ENCODE results near the gene AFMID.

AFMID gene

DNA sequence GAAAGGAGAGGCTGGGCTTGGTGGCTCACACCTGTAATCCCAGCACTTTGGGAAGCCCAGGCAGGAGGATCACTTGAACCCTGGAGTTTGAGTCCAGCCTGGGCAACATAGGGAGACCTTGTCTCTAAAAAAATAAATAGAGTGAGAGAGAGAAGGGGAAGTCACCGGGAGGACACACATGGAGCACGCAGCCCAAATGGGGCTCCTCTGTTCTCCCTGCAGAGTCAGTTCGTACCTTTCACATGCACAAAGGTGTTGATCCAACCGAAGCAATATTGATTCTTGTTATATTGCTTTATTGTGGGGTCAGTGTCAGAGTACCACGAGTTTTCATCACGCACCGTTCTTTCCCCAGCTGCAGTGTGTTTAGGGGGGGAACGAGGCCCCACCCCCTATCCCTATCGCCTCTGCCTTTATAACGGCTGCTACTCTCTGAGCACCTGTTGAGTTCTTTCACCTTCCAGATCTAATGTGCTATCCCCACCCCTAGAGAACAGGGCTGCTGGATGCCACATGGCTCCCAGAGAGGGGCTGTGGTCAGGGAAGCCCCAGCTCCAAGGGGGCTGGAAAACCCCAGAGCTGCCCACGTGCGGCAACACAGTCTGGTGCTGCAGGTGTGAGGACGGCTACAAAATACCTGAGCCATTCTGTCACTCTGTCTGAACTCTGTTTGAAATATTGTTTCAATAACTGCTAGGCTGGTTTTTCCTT lies 43.2 kb downstream of the AFMID start:
- TF ChIP-seq BACH2 (CRISPR knock-in tag; IDR thresholded peaks at IDR 0.05; ENCODE audit: borderline replicate concordance), result no peak
- TF ChIP-seq, protein P1, sequence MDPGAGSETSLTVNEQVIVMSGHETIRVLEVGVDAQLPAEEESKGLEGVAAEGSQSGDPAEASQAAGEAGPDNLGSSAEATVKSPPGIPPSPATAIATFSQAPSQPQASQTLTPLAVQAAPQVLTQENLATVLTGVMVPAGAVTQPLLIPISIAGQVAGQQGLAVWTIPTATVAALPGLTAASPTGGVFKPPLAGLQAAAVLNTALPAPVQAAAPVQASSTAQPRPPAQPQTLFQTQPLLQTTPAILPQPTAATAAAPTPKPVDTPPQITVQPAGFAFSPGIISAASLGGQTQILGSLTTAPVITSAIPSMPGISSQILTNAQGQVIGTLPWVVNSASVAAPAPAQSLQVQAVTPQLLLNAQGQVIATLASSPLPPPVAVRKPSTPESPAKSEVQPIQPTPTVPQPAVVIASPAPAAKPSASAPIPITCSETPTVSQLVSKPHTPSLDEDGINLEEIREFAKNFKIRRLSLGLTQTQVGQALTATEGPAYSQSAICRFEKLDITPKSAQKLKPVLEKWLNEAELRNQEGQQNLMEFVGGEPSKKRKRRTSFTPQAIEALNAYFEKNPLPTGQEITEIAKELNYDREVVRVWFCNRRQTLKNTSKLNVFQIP (CRISPR knock-in tag; IDR thresholded peaks at IDR 0.05; ENCODE audit: borderline replicate concordance, low read depth), result no peak
- TF ChIP-seq, protein P2, sequence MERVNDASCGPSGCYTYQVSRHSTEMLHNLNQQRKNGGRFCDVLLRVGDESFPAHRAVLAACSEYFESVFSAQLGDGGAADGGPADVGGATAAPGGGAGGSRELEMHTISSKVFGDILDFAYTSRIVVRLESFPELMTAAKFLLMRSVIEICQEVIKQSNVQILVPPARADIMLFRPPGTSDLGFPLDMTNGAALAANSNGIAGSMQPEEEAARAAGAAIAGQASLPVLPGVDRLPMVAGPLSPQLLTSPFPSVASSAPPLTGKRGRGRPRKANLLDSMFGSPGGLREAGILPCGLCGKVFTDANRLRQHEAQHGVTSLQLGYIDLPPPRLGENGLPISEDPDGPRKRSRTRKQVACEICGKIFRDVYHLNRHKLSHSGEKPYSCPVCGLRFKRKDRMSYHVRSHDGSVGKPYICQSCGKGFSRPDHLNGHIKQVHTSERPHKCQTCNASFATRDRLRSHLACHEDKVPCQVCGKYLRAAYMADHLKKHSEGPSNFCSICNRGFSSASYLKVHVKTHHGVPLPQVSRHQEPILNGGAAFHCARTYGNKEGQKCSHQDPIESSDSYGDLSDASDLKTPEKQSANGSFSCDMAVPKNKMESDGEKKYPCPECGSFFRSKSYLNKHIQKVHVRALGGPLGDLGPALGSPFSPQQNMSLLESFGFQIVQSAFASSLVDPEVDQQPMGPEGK (CRISPR knock-in tag; IDR thresholded peaks at IDR 0.05; ENCODE audit: borderline replicate concordance), result no peak

DNA sequence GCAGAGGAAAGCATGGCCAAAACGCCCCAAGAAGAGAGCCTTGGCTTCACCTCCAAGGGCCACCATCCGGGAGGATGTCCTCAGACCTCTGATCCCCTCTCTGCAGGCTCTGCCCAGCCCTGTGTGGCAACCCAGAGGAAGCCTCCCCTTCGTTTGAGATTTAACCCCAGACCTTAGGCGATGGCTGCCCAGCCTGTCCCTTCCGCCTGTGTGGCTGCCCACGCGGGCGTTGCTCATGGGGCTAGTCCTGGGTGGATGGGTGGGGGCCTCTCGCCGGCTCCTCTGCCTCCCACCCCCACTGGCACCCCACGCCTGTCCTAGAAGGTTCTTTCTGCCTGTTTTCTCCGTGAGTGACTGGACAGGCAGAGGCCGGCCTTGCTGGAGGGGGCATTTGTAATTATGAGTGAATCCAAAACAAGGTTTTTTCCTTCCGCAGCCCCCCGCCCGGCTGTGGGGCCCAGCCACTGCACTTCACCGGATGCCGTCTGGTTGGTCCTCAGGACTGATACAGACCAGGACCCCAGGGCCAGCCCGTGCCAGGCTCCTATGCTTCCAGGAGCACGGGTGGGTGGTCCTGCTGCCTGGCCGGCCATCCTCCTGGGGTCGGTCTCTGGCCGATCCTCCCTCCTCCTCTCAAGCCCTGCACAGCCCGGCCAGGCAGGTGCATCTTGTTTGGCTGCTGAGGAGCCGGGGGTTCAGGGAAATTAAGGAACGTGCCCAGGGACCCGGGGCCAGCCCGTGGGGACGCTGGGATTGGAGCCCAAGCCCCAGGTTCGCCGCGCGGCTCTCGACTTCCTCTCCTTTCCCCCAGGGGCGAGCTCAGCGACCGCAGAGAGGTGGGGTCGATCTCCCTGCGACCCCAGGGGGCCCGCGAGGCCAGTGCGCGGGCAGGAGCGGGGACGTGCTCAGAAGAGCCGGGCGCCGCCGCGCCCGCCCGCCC lies 44.1 kb downstream of the AFMID start, which contains the start of gene TMEM235:
TMEM235 (plus strand) TSS at position 636 of the 940 bp plus-strand sequence. CDS start 393 bp downstream, outside the sequence.
- TF ChIP-seq ZC3H10 (CRISPR knock-in tag; IDR thresholded peaks at IDR 0.05) (no peak), ZFP3 (CRISPR knock-in tag; IDR thresholded peaks at IDR 0.05) (no peak), TCF4 (CRISPR knock-in tag; IDR thresholded peaks at IDR 0.05; ENCODE audit: borderline replicate concordance) (no peak), ESRRG (CRISPR knock-in tag; IDR thresholded peaks at IDR 0.05) (no peak), ISL1 (CRISPR knock-in tag; IDR thresholded peaks at IDR 0.05) (no peak), TOX (CRISPR knock-in tag; IDR thresholded peaks at IDR 0.05; ENCODE audit: borderline replicate concordance) (no peak), ARNTL (CRISPR knock-in tag; IDR thresholded peaks at IDR 0.05; ENCODE audit: borderline replicate concordance, low read depth) (no peak), ZNF70 (CRISPR knock-in tag; IDR thresholded peaks at IDR 0.05) (no peak), ZNF565 (CRISPR knock-in tag; conservative IDR thresholded peaks at IDR 0.05; ENCODE audit: low read depth) (no peak), BACH2 (CRISPR knock-in tag; IDR thresholded peaks at IDR 0.05; ENCODE audit: borderline replicate concordance) (no peak), SNAI2 (CRISPR knock-in tag; IDR thresholded peaks at IDR 0.05) (no peak), ZFP30 (CRISPR knock-in tag; IDR thresholded peaks at IDR 0.05) (no peak)
- TF ChIP-seq, protein P3, sequence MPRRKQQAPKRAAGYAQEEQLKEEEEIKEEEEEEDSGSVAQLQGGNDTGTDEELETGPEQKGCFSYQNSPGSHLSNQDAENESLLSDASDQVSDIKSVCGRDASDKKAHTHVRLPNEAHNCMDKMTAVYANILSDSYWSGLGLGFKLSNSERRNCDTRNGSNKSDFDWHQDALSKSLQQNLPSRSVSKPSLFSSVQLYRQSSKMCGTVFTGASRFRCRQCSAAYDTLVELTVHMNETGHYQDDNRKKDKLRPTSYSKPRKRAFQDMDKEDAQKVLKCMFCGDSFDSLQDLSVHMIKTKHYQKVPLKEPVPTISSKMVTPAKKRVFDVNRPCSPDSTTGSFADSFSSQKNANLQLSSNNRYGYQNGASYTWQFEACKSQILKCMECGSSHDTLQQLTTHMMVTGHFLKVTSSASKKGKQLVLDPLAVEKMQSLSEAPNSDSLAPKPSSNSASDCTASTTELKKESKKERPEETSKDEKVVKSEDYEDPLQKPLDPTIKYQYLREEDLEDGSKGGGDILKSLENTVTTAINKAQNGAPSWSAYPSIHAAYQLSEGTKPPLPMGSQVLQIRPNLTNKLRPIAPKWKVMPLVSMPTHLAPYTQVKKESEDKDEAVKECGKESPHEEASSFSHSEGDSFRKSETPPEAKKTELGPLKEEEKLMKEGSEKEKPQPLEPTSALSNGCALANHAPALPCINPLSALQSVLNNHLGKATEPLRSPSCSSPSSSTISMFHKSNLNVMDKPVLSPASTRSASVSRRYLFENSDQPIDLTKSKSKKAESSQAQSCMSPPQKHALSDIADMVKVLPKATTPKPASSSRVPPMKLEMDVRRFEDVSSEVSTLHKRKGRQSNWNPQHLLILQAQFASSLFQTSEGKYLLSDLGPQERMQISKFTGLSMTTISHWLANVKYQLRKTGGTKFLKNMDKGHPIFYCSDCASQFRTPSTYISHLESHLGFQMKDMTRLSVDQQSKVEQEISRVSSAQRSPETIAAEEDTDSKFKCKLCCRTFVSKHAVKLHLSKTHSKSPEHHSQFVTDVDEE (CRISPR knock-in tag; IDR thresholded peaks at IDR 0.05), result no peak
- TF ChIP-seq, protein P4, sequence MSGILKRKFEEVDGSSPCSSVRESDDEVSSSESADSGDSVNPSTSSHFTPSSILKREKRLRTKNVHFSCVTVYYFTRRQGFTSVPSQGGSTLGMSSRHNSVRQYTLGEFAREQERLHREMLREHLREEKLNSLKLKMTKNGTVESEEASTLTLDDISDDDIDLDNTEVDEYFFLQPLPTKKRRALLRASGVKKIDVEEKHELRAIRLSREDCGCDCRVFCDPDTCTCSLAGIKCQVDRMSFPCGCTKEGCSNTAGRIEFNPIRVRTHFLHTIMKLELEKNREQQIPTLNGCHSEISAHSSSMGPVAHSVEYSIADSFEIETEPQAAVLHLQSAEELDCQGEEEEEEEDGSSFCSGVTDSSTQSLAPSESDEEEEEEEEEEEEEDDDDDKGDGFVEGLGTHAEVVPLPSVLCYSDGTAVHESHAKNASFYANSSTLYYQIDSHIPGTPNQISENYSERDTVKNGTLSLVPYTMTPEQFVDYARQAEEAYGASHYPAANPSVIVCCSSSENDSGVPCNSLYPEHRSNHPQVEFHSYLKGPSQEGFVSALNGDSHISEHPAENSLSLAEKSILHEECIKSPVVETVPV (CRISPR knock-in tag; IDR thresholded peaks at IDR 0.05), result no peak
- TF ChIP-seq, protein P5, sequence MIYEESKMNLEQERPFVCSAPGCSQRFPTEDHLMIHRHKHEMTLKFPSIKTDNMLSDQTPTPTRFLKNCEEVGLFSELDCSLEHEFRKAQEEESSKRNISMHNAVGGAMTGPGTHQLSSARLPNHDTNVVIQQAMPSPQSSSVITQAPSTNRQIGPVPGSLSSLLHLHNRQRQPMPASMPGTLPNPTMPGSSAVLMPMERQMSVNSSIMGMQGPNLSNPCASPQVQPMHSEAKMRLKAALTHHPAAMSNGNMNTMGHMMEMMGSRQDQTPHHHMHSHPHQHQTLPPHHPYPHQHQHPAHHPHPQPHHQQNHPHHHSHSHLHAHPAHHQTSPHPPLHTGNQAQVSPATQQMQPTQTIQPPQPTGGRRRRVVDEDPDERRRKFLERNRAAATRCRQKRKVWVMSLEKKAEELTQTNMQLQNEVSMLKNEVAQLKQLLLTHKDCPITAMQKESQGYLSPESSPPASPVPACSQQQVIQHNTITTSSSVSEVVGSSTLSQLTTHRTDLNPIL (CRISPR knock-in tag; IDR thresholded peaks at IDR 0.05; ENCODE audit: low read depth), result no peak
- TF ChIP-seq, protein P2 (CRISPR knock-in tag; IDR thresholded peaks at IDR 0.05; ENCODE audit: borderline replicate concordance), result no peak
- TF ChIP-seq, protein P1 (CRISPR knock-in tag; IDR thresholded peaks at IDR 0.05; ENCODE audit: borderline replicate concordance, low read depth), result no peak
- ATAC-seq, result no peak

More for the DNA sequence above, 43.2 kb downstream of the AFMID start:
- no peak for ATAC-seq

Data from SK-N-SH treated with all-trans-retinoic acid at 6 μM for 48 hours (cell line).